NCI-H1930 (cell line): Measurements from ENCODE around the gene TUBD1.
"Not testable (repeated sequence)": the region's sequence is repeated elsewhere in the genome, so short reads cannot be mapped to it uniquely, and the experiment has no call there.

Experiments used
- DNase-seq, 2 experiments: peaks; one replicate each; lab custom pipeline; 2025; lab: John Stamatoyannopoulos, UW

TUBD1 gene

GRCh38 chr17:59844884-59845594, 47.7 kb downstream of the TUBD1 start:
- DNase-seq = no peak

GRCh38 chr17:59842901-59843652, 49.7 kb downstream of the TUBD1 start:
- no peak for DNase-seq

- not testable (repeated sequence) for DNase-seq
Measured at GRCh38 chr17:59841882-59842263, 50.9 kb downstream of the TUBD1 start.

GRCh38 chr17:59841091-59841881, 51.5 kb downstream of the TUBD1 start:
- not testable (repeated sequence) for DNase-seq

GRCh38 chr17:59840329-59841090, 52.2 kb downstream of the TUBD1 start:
- DNase-seq = no peak

GRCh38 chr17:59839651-59840328, 53.0 kb downstream of the TUBD1 start:
- no peak for DNase-seq

- DNase-seq = no peak
Measured at GRCh38 chr17:59838052-59838916, 54.5 kb downstream of the TUBD1 start.

- DNase-seq = no peak
Measured at GRCh38 chr17:59837308-59838051, 55.3 kb downstream of the TUBD1 start.

GRCh38 chr17:59832883-59833379, 59.8 kb downstream of the TUBD1 start:
- no peak for DNase-seq

- no peak for DNase-seq
Measured at GRCh38 chr17:59830846-59831486, 61.8 kb downstream of the TUBD1 start.

- no peak for DNase-seq
Measured at GRCh38 chr17:59830007-59830630, 62.6 kb downstream of the TUBD1 start.

- peak in 1 of 2 experiments; percentile 53 for DNase-seq
Measured at GRCh38 chr17:59829217-59830006, 63.3 kb downstream of the TUBD1 start.

- DNase-seq = not testable (repeated sequence)
Measured at GRCh38 chr17:59828819-59829216, 63.9 kb downstream of the TUBD1 start.

- no peak for DNase-seq
Measured at GRCh38 chr17:59828478-59828760, 64.3 kb downstream of the TUBD1 start.

GRCh38 chr17:59827721-59828477, 64.8 kb downstream of the TUBD1 start:
- DNase-seq = no peak

- no peak for DNase-seq
Measured at GRCh38 chr17:59826706-59827453, 65.9 kb downstream of the TUBD1 start.
